ENCODE results near the gene BAHD1.

DNA sequence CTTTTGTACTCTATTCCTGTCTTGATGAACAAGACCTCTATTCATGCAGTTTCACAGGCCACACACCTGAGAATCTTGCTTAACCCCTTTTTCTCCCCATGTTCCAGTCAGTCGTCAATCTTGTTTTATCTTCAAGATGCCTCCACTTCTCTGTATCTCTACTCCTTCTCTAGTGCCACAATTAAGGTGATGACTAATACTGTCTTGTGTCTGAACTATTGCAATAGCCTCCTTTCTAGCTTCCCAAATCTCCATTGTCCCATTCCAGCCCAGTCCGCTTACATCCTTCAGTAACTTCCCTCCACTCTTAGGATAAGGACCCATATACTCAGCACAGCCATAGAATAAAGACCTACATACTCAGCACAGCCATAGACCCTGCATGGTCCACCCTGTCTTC lies 54.8 kb downstream of the BAHD1 start:
- TF ChIP-seq GATA1 (IDR thresholded peaks at IDR 0.05; ENCODE audit: low read depth, low read length) (no peak), POLR2A (IDR thresholded peaks at IDR 0.05; ENCODE audit: low read length) (no peak)
